Fibroblast of mammary gland (primary cell): ENCODE measurements around the gene CEP83.
A peak's percentile ranks its signal among the peaks of the same experiment; 100 is the strongest.
"Not testable (repeated sequence)": the region's sequence is repeated elsewhere in the genome, so short reads cannot be mapped to it uniquely, and the experiment has no call there.

Source experiments
- DNase-seq: peaks from one replicate; pipeline ENCODE4 v3.0.0-alpha.2; 2010; ENCODE audit warnings: low read depth
- H3K4me3 ChIP-seq: 2 replicates; pipeline ENCODE4 v1.5.1; 2011; ENCODE audit warnings: low read depth, mild to moderate bottlenecking, low read length, moderate library complexity; ENCODE audit not compliant: control insufficient read depth
- CTCF ChIP-seq: conservative IDR thresholded peaks from 2 replicates; pipeline ENCODE4 v1.5.1; 2011; ENCODE audit warnings: low read depth, low read length, inconsistent platforms; ENCODE audit not compliant: control insufficient read depth, insufficient read depth

Gene CEP83

GRCh38 chr12:94401326-94401725 lies 58.3 kb downstream of the CEP83 start:
- DNase-seq, result peak; percentile 60
- H3K4me3 ChIP-seq, result no peak overlapping the region
- TF ChIP-seq CTCF, result no peak

GRCh38 chr12:94398685-94399084 lies 61.0 kb downstream of the CEP83 start:
- DNase-seq, H3K4me3 ChIP-seq: not testable (repeated sequence)

GRCh38 chr12:94397401-94397800 lies 62.3 kb downstream of the CEP83 start:
- DNase-seq, result no peak
- no peak overlapping the region for H3K4me3 ChIP-seq
- no peak for TF ChIP-seq CTCF

- H3K4me3 ChIP-seq, DNase-seq: not testable (repeated sequence)
Observed at GRCh38 chr12:94396014-94396413, 63.7 kb downstream of the CEP83 start.

GRCh38 chr12:94390130-94390485 lies 69.6 kb downstream of the CEP83 start:
- no peak for TF ChIP-seq CTCF
- H3K4me3 ChIP-seq, result no peak overlapping the region
- DNase-seq, result no peak

- not testable (repeated sequence) for DNase-seq, H3K4me3 ChIP-seq
Observed at GRCh38 chr12:94389482-94390129, 70.1 kb downstream of the CEP83 start.

- no peak overlapping the region for H3K4me3 ChIP-seq
- TF ChIP-seq CTCF, result no peak
- no peak for DNase-seq
Observed at GRCh38 chr12:94386422-94386821, 73.2 kb downstream of the CEP83 start.

GRCh38 chr12:94384030-94384429 lies 75.6 kb downstream of the CEP83 start:
- no peak for TF ChIP-seq CTCF
- no peak overlapping the region for H3K4me3 ChIP-seq
- no peak for DNase-seq

- no peak for TF ChIP-seq CTCF
- no peak overlapping the region for H3K4me3 ChIP-seq
- DNase-seq, result no peak
Observed at GRCh38 chr12:94380507-94380906, 79.2 kb downstream of the CEP83 start.
